Glutamatergic neuron (in vitro differentiated cells): ENCODE results near the gene LAD1. TPM values are rescaled to one million over a fixed set of nuclear protein-coding genes. Genes with fewer than 3 reads are reported as not detected.
A peak's percentile ranks its signal among the peaks of the same experiment; 100 is the strongest.

Experiments
- DNase-seq: peaks from one replicate; pipeline ENCODE4 v3.0.0; 2022
- H3K27ac Mint-ChIP-seq: one replicate; pipeline ENCODE4 v1.8.0; 2020; ENCODE audit warnings: mild to moderate bottlenecking, mixed read lengths, inconsistent platforms; ENCODE audit not compliant: unreplicated experiment
- H3K27me3 Mint-ChIP-seq: one replicate; pipeline ENCODE4 v1.8.0; 2020; ENCODE audit warnings: mild to moderate bottlenecking, moderate library complexity, mixed read lengths, inconsistent platforms; ENCODE audit not compliant: unreplicated experiment
- H3K36me3 Mint-ChIP-seq: one replicate; pipeline ENCODE4 v1.8.0; 2020; ENCODE audit warnings: mild to moderate bottlenecking, mixed read lengths, inconsistent platforms; ENCODE audit not compliant: unreplicated experiment
- H3K4me1 Mint-ChIP-seq: one replicate; pipeline ENCODE4 v1.8.0; 2020; ENCODE audit warnings: mild to moderate bottlenecking, low read depth, mixed read lengths, inconsistent platforms; ENCODE audit not compliant: unreplicated experiment
- H3K4me3 Mint-ChIP-seq: one replicate; pipeline ENCODE4 v1.8.0; 2020; ENCODE audit warnings: mild to moderate bottlenecking, mixed read lengths, inconsistent platforms; ENCODE audit not compliant: unreplicated experiment
- H3K9me3 Mint-ChIP-seq: one replicate; pipeline ENCODE4 v1.8.0; 2020; ENCODE audit warnings: mild to moderate bottlenecking, moderate library complexity, mixed read lengths, inconsistent platforms; ENCODE audit not compliant: unreplicated experiment
- CTCF ChIP-seq: fragments of 200-600 bp; sonication (generic); IDR thresholded peaks from one replicate; pipeline ENCODE4 v1.5.0; 2021; ENCODE audit not compliant: partially characterized antibody, unreplicated experiment
- total RNA-seq: library from RNA; stranded (reverse); fragmentation: NEBNext Ultra II Directional; extraction: Animal tissue kit (Norgen Biotek cat#: 25700); gene quantifications from one replicate; pipeline ENCODE4 v1.2.1, GENCODE V29; 2021; ENCODE audit not compliant: unreplicated experiment

The LAD1 gene
- total RNA-seq, 1 donor from 2014 or later = 0.25 TPM

- no peak overlapping the region for H3K27ac Mint-ChIP-seq
- H3K36me3 Mint-ChIP-seq = no peaks in the 10 kb centered on the region
- no peak for DNase-seq
- H3K4me1 Mint-ChIP-seq = peaks cover 3% of the 10 kb centered on the region
- no peak overlapping the region for H3K4me3 Mint-ChIP-seq
- peaks cover 1% of the 10 kb centered on the region for H3K9me3 Mint-ChIP-seq
- TF ChIP-seq CTCF = no peak
- H3K27me3 Mint-ChIP-seq = peaks cover 12% of the 10 kb centered on the region
Measured at GRCh38 chr1:201356701-201357100, 42.4 kb downstream of the LAD1 start.

DNA sequence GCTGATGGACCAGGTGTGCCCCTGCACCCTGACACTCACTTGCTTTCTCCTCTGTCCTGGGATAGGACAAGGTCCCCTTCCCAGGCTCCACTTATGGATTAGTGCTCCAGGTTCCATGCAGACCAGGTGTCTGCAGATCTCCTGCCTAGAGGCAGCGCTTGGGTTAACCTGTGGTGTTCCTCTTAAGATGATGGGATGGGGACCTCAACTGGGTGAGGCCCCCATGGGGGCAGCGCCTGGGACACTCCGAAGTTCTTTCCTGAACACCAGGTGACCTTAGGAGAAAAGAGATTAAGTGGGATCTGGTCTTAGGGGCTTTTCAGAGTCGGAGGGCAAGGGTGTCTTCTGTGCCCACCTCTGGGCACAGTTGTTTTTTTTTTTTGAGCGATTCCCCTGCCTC, 42.9 kb downstream of the LAD1 start:
- Mint-ChIP-seq H3K36me3 (no peaks in the 10 kb centered on the region), H3K27ac (no peak overlapping the region), H3K4me3 (no peak overlapping the region), H3K9me3 (peaks cover 1% of the 10 kb centered on the region), H3K27me3 (peaks cover 12% of the 10 kb centered on the region), H3K4me1 (peaks cover 5% of the 10 kb centered on the region)
- no peak for TF ChIP-seq CTCF
- DNase-seq = no peak

- Mint-ChIP-seq H3K36me3 (no peaks in the 10 kb centered on the region), H3K27ac (no peak overlapping the region), H3K4me1 (peaks cover 6% of the 10 kb centered on the region), H3K27me3 (peaks cover 13% of the 10 kb centered on the region), H3K9me3 (peaks cover 1% of the 10 kb centered on the region), H3K4me3 (no peak overlapping the region)
- TF ChIP-seq CTCF = no peak
- peak; percentile 5 for DNase-seq
Measured at GRCh38 chr1:201355471-201355870, 43.7 kb downstream of the LAD1 start.

DNA sequence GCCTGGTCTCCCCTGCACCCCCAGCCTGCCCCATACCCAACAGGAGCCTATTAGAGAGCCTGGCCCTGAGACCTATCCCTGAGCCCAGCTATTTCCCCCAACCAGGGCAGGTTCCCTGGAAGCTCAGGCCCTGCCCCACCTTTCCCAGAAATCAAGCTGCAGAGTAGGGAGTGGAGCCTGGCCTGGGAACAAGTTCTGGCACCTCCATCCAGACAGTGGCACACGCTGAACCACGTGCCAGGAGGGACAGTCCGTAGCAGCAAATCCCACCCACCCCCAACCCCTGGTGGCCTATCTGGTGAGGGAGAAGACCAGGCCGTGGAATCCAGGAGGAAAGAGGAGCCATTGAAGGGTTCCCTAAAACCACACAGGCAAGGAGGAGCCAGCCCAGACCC, 44.2 kb downstream of the LAD1 start:
- H3K4me1 Mint-ChIP-seq = peaks cover 6% of the 10 kb centered on the region
- H3K27ac Mint-ChIP-seq = no peak overlapping the region
- H3K4me3 Mint-ChIP-seq = no peak overlapping the region
- peaks cover 13% of the 10 kb centered on the region for H3K27me3 Mint-ChIP-seq
- no peak for TF ChIP-seq CTCF
- H3K9me3 Mint-ChIP-seq = peaks cover 1% of the 10 kb centered on the region
- DNase-seq = peak; percentile 8
- H3K36me3 Mint-ChIP-seq = no peaks in the 10 kb centered on the region

- Mint-ChIP-seq H3K27me3 (peaks cover 11% of the 10 kb centered on the region), H3K27ac (no peak overlapping the region), H3K4me1 (peaks cover 3% of the 10 kb centered on the region), H3K9me3 (peaks cover 1% of the 10 kb centered on the region), H3K36me3 (no peaks in the 10 kb centered on the region), H3K4me3 (no peak overlapping the region)
- TF ChIP-seq CTCF = no peak
- peak; percentile 8 for DNase-seq
Measured at GRCh38 chr1:201354151-201354900, 44.8 kb downstream of the LAD1 start.
